Neural progenitor cell (in vitro differentiated cells): ENCODE data around the gene SFMBT1.

Experiments used
- CTCF ChIP-seq: fragments of 200-600 bp; sonication (generic); IDR thresholded peaks from 2 replicates; pipeline ENCODE4 v1.5.1; 2017; ENCODE audit warnings: antibody characterized with exemption, mild to moderate bottlenecking
- EZH2phosphoT487 ChIP-seq: fragments of 200-600 bp; sonication (generic); IDR thresholded peaks from 2 replicates; pipeline ENCODE4 v1.6.1; 2017; ENCODE audit warnings: antibody characterized with exemption

GRCh38 chr3:53024315-53024714 lies 21.6 kb downstream of the SFMBT1 start:
- TF ChIP-seq CTCF: no peak
- TF ChIP-seq EZH2phosphoT487: no peak
